Activated CD4-positive, alpha-beta T cell treated with anti-CD3 and anti-CD28 coated beads, Interleukin-2, amount 50 U/mL, for 1 hour (primary cell): Measurements from ENCODE around the gene SDSL.

Experiments used
- DNase-seq: peaks from one replicate; pipeline ENCODE4 v3.0.0-alpha.2; 2020

The SDSL gene

GRCh38 chr12:113396828-113397496 lies 25.2 kb upstream of the SDSL start:
- no peak for DNase-seq

DNA sequence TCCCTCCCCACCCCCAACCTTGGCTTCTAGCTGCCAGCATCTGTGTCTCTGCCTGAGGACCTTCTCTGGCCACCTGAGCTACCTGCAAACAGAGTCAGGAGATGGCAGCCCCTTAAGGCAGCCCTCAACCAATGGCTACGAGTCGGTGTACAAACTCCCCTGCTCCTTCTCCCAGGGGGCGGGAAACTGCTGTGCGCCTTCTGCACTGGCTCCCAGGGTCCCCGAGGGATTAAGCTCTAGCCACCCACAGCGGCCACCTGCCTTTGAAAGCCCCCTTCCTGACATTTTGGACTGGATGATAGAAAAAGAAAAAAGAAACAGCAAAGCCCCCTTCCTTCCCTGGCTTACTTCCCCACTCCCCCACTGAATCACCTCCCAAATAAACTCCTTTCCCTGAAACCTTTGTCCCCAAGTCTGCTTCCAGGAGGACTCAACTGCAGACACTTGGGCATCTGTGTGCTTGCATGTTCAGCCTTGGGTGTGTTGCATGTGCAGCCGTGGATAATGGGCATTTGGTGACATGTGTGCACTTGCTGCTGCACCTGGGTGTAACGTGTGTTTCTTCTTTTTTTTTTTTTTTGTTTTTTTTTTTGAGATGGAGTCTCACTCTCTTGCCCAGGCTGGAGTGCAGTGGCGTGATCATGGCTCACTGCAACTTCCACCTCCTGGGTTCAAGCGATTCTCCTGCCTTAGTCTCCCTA lies 24.5 kb upstream of the SDSL start:
- no peak for DNase-seq

- no peak for DNase-seq
Measured at GRCh38 chr12:113398346-113399290, 23.6 kb upstream of the SDSL start.

- no peak for DNase-seq
Measured at GRCh38 chr12:113399490-113399889, 22.7 kb upstream of the SDSL start.

- no peak for DNase-seq
Measured at GRCh38 chr12:113400362-113400761, 21.8 kb upstream of the SDSL start.

DNA sequence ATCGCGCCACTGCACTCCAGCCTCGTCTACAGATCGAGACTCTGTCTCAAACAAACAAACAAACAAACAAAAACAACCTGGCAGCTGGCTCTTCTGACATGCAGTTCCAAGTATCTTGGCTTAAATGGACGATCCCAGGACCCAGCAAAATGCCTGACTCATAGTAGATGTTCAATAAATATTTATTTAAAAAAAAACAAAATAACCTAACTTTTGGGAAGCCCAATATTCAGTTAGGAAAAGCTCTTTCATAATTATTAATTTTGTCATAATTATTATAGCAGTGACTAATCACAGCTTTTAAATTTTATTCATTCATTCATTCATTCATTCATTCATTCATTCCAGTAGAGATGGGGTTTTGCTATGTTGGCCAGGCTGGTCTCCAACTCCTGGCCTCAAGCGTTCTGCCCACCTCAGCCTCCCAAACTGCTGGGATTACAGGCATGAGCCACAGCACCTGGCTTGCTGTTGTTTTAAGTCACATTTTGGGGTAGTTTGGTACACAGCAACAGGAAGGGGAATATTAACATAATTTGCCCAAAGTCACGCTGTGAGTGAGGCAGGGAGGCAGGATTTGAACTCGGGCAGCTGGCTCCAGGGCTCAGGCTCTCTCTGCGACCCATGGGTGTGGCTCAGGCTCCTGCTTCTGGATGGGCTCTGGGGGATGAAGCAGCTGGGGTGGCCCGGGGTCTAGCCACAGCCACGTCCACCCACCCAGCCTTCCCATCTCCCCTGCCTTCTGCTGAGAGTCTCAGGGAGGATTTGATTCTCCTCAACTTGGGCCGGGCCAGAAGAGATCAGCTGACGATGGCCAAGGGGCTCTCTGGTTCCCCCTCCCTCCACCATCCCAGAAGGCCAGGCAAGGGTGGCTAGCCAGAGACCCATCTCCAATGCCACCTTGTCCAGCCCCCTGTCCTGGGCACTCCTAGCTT lies 20.8 kb upstream of the SDSL start:
- DNase-seq, result no peak

DNA sequence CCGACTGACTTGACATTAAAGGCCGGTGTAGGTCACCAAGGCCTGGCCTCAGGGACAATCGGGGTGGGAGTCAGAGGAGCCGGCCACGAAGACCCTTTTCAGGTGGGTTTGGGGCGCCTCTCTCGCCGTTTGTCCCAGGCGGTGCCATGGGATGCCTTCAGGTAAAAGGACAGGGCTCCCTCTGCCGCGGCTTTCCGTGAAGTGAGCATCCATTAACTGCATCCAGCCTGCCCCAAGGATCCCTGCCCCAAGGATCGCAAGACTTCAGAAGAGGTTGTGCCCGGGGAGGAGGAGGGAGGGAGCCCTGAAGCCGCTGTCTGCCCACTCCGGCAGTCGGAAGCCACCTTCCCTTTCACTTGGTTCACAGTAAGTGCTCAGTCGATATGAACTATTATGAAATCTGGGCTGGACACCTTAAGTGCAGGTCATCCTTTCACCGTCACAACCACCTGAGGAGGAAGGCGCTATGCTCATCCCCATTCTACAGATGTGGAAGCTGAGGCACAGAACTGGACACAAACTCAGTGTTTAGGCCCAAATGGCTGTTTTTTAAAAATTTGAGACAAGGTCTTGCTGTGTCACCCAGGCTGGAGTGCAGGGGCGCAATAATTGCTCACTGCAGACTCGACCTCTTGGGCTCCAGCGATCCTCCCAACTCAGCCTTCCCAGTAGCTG lies 19.5 kb upstream of the SDSL start:
- no peak for DNase-seq

GRCh38 chr12:113403435-113404415 lies 18.5 kb upstream of the SDSL start, which contains the start of gene SDS:
SDS (minus strand) TSS chr12:113403887; CDS start chr12:113399708, 4,179 bp downstream.
- no peak for DNase-seq

DNA sequence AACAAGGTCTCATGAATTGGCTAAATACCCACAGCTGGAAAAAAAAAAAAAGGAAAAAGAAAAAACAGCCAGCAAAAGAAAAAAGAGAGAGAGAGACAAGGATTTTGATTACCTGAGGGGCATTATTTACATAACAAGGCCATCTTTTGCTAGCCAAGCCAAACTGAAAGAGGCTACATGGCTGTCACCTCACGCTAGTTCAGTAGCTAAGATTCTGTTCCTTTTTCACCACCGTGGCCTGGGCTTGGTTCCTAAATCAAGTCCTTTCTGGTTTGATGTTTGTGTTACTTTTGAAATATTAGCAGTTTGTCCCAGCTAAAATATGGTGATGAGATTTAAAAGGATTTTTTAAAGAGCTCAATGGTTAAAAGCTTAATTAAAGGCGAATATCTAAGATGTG lies 16.5 kb upstream of the SDSL start:
- DNase-seq, result no peak

DNA sequence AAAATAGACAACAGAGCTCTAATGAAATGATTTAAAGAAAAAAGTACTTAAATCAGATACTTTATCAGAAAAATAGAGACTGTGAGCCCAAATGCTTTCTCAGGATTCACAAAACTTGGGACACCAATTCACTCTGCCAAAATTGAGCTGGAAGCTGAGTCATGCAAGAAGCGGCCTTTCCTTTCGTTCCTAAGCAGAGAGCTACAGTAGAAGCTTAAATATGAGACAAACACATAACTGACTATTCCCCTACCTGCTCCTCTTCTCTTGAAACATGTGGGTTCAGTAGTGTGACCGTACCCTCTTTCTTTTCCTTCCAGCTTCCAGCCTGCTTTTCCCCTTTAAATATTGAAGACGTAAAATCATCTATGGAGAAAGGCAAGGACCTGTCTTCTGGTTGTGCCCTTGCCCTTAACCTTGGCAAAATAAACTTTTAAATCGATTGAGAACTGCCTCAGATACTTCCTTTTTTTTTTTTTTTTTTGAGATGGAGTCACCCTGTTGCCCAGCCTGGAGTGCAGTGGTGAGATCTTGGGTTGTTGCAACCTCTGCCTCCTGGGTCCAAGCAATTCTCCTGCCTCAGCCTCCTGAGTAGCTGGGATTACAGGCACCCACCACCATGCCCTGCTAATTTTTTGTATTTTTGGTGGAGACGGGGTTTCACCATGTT lies 14.1 kb upstream of the SDSL start:
- DNase-seq, result no peak

DNA sequence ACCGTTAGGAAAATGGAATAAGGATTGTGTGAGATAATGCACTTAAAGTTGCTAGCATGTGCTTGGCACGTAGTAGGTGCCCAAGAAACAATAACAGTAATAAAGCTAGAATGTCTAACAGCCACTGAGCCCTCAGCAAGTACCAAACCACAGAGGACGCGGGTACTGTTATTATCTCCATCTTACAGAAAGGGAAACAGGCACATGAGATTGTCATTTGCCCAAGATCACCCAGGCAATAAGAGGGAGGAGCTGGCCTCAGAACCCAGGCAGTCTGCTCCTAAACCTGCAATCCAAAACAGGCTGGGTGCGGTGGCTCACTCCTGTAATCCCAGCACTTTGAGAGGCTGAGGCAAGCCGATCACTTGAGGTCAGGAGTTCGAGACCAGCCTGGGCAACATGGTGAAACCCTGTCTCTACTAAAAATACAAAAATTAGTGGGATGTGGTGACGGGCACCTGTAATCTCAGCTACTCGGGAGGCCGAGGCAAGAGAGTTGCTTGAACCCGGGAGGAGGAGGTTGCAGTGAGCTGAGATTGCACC lies 13.4 kb upstream of the SDSL start:
- DNase-seq, result no peak

GRCh38 chr12:113409462-113410124 lies 12.6 kb upstream of the SDSL start:
- no peak for DNase-seq

DNA sequence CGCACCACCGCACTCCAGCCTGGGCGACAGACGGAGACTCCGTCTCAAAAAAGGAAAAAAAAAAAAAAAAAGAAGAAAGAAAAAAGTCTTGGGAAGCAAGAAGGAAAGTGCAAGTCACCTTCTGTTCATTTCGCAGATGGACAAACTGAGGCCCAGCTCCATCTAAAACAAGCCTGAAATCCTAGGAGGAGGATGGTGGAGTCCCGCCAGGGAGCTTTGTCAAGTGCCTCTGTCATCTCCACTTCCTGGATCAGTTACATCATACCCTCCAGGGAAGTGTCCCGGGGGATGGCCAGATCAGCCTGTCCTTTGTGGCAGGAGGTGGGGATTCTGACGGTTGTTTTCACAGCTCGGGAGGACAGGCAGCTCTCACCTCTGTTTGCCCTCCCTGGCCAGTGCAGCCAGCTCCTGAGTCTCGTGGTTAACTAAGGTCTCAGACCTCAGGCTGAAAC lies 8.7 kb upstream of the SDSL start:
- DNase-seq, result no peak

GRCh38 chr12:113414519-113415038 lies 7.6 kb upstream of the SDSL start:
- DNase-seq, result no peak

GRCh38 chr12:113416091-113416754 lies 6.0 kb upstream of the SDSL start:
- no peak for DNase-seq

DNA sequence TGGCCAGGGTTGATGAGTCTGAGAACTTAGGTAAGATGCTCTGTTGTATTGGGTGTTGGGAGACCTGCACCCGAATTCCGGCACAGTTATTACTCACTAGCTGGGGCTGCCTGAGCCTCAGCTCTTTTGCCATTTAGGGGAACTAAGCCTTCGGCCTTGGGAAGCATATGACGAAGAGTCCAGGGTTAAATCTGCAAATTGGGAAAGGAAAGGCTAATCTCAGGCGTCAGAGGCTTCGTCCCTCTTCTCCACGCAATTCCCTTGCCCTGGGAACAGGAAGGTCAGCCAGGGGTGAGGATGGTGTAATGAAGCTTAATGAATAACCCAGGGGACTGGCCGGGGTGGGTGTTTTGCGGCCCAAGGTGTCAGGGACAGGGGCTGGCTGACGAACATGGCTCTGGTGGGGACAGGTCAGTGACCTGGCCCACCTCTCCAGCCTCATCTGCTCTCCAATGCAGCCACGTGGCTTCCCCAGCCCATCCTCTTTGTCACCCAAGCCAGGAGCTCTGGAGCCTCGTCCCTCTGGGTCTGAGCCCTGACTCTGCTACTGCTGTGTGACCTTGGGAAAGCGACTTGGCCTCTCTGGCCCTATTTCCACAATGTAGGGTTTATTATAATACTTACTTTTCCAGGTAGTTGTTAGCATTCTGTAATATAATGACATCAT lies 3.8 kb upstream of the SDSL start:
- DNase-seq, result no peak

DNA sequence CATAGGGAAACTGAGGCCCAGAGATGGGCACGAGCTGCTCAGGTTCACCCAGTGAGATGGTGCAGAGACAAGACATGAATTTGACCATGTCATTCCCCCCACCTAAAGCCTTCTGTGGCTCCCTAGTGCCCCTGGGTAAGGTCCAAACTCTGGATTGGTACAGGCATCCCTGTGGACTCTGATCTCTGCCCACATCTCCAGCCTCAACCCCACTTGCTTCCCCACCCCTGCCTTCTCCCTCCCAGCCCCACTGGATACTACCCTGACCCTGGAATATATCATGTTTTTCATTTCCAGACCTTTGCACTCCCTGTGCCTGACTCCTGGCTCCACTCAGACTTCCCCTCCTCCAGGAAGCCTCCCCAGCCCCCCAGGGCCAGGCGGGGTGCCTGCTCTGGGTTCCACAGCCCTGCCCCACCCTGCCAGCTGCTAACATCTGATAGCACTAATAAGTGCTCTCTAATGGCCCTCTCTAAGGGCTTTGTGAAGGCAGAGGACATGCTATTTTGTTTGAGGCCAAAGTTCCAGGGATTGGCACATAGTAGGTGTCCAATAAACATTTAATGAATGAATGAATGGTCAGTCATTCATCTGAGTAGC lies 1.1 kb upstream of the SDSL start:
- no peak for DNase-seq
